ENCODE measurements around the gene GRM2.
"Not testable (repeated sequence)": the region's sequence is repeated elsewhere in the genome, so short reads cannot be mapped to it uniquely, and the experiment has no call there.

The GRM2 gene

GRCh38 chr3:51729042-51729633 is 22.3 kb downstream of the GRM2 start:
- no peak for DNase-seq

GRCh38 chr3:51733859-51734571 is 27.1 kb downstream of the GRM2 start:
- no peak for DNase-seq

GRCh38 chr3:51734572-51734907 is 27.7 kb downstream of the GRM2 start:
- no peak for DNase-seq

- no peak for DNase-seq
Measured at GRCh38 chr3:51735039-51735438, 28.2 kb downstream of the GRM2 start.

GRCh38 chr3:51735950-51736349 is 29.1 kb downstream of the GRM2 start:
- no peak for DNase-seq

- no peak for DNase-seq
Measured at GRCh38 chr3:51739110-51739509, 32.2 kb downstream of the GRM2 start.

GRCh38 chr3:51742320-51742719 is 35.5 kb downstream of the GRM2 start:
- not testable (repeated sequence) for DNase-seq

GRCh38 chr3:51742978-51743377 is 36.1 kb downstream of the GRM2 start:
- peak; percentile 40 for DNase-seq

- no peak for DNase-seq
Measured at GRCh38 chr3:51747840-51748239, 41.0 kb downstream of the GRM2 start.

GRCh38 chr3:51748327-51748726 is 41.5 kb downstream of the GRM2 start:
- DNase-seq: no peak

- no peak for DNase-seq
Measured at GRCh38 chr3:51750878-51751277, 44.0 kb downstream of the GRM2 start.

- DNase-seq: no peak
Measured at GRCh38 chr3:51751287-51751686, 44.4 kb downstream of the GRM2 start.

- DNase-seq: not testable (repeated sequence)
Measured at GRCh38 chr3:51753763-51754750, 47.2 kb downstream of the GRM2 start.

- DNase-seq: no peak
Measured at GRCh38 chr3:51759203-51759602, 52.3 kb downstream of the GRM2 start.
